NCI-H128 (cell line): ENCODE data around the gene UQCC5.

Source experiments
- DNase-seq: peaks from one replicate; lab custom pipeline; 2025; ENCODE audit not compliant: unreplicated experiment; lab: John Stamatoyannopoulos, UW

Gene UQCC5

DNA sequence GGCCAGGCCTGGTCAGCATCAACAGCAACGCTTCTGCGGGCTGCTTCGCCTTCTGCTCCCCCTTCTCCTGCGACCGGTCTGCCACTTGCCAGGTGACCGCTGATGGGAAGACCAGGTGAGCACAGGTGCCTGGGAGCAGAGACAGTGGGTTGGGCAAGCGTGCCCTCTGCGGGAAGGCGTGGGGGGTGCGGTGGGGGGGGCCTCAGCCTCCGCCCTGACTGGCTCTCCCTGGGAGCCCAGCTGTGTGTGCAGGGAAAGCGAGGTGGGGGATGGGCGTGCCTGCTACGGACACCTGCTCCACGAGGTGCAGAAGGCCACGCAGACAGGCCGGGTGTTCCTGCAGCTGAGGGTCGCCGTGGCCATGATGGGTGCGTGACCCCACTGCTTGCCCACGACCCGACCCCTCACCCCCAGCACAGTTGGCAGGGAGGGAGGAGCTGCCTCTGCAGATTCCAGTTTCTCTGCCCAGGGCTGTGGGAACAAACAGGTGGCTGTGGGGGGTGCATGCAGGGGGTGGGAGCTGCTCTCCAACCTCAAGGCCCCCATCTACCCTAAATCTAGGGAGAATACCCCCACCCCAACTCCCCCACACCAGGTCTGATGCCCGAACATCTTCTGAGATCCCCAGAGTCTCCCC, 32.5 kb upstream of the UQCC5 start:
- DNase-seq: no peak

DNA sequence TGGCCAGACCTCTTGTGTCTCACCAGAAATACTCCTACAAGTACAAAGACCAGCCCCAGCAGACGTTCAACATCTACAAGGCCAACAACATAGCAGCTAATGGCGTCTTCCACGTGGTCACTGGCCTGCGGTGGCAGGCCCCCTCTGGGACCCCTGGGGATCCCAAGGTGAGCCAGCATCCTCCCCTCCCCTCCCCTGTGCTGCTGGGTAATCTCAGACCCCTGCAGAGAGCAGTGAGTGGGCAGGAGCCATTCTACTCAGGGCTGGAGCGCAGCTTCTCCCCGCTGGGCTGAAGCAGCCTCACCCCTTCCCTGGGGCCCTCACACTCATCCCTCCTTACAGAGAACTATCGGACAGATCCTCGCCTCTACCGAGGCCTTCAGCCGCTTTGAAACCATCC, 31.4 kb upstream of the UQCC5 start:
- DNase-seq: no peak

DNA sequence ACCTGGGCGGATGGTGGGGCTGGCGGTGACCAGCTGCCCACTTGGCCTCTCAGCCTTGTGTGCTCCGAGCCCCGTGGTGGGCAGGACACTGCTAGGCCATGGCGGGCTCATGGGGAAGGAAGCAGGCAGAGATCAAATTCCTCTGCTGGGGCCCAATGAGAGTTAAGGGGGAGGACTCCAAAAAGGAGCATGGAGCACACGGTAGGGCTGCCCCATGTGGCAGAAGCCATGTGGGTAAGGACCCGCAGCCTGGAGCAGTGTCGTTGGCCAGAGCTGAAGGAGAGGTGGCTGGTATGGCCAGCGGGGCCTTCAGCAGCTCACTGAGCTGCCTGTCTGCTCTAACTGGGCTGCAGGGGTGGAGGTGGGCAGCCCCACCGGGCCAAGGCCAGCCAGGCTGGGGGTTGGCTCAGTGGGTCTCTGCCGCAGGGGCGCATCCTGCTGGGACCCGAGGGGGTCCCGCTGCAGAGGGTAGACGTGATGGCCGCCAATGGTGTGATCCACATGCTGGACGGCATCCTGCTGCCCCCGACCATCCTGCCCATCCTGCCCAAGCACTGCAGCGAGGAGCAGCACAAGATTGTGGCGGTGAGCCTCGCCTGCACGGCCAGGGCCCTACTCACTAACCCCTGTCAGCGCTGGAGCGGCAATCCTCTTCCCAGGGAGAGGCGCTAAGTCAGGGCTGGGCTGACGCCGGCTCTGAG, 30.0 kb upstream of the UQCC5 start:
- DNase-seq: no peak

DNA sequence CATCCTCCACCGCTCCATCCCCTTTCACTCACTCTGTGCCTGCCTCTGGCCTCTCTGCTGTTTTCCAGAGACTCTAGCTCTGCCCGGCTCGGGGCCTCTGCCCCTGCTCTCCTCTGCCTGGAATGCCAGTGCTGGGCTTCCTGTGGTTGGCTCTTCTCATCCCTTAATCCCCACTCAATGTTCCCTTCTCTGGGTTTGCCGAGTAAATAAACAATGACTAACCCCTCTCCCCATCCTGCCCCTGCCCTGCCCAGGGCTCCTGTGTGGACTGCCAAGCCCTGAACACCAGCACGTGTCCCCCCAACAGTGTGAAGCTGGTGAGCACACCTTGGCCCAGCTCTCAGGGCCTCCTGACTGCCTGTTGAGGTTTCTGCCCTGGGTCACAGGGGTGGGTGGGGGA, 29.0 kb upstream of the UQCC5 start:
- DNase-seq: no peak

DNA sequence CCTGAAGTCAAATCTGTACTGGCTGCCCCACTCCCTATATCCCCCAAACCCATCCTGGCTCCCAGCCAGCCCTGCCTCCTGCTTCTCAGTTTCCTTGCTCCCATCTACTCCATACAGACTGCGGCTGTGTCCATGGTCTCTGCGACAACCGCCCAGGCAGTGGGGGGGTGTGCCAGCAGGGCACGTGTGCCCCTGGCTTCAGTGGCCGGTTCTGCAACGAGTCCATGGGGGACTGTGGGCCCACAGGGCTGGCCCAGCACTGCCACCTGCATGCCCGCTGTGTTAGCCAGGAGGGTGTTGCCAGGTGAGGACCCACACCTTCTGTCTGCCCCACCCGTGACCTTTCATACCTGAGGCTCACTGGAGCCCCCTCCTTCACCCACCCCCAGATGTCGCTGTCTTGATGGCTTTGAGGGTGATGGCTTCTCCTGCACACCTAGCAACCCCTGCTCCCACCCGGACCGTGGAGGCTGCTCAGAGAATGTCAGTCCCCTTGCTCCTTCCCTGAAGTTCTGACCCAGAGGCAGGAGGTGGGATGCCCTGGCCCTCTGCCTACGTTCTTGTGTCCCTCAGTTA, 26.6 kb upstream of the UQCC5 start:
- no peak for DNase-seq

DNA sequence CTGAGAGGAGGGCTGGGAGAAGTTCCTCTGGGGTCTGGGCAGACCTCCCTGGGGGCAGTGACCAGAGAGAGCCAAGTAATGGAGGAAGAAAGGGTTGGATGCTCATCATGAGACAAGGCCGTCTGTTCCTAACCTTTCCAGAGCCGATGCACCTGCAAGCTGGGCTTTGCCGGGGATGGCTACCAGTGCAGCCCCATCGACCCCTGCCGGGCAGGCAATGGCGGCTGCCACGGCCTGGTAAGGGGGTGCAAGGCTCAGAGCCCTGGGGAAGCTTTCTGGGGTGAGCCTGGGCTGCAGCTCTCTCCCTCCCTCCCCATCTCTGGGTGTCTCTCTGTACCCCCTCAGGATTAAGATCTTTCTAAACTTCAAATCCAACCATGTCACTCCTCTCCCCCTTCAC, 24.9 kb upstream of the UQCC5 start:
- DNase-seq: no peak

DNA sequence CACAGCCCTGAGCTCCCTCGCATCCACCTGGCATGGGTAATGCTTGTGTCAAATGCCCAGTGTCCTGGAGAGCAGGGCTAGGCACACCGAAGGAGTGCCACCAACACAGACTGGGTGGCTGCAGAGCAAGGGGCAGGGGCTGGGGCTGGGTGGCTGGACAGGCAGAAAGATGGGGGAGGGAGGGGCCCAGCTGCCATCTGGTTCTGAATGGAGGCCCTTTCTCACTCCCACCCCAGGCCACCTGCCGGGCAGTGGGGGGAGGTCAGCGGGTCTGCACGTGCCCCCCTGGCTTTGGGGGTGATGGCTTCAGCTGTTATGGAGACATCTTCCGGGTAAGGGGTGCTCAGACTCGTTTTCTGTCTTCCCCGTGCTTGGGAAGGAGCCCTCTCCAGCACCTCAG, 24.3 kb upstream of the UQCC5 start:
- DNase-seq: no peak

DNA sequence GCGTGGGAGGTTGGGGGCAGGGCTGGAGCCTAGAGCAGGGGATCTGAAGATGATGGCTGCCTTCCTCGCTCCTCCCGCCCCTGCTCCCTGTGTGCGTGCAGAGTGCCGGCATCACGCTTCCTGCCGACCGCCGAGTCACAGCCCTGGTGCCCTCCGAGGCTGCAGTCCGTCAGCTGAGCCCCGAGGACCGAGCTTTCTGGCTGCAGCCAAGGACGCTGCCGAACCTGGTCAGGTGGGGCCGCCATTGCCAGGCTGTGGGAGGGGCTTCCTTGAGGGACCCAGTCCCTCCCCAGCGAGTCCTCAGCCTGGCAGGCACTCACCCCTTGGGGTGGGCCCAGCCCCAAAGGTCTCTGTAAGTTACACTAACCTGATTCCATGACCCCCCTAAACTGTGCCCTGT, 23.7 kb upstream of the UQCC5 start:
- no peak for DNase-seq

DNA sequence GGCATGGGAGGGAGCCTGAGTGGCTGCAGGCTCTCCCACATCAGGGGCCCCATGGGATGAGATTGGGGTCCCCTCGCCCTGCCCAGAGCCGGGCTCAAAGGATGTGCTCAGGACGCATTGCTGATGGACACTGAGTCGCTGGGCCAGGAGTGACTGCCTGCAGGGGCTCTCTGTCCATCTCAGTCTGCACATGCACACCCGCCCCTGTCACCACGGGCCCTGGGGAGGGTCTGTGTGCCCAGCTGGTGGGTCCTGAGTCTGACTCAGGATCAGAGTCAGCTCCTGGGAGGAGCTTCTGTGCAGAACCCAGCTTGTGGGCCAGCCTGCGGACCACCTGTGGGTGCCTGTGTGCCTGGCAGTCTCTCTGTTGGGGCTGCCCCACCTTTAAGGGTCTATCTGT, 23.1 kb upstream of the UQCC5 start:
- DNase-seq: no peak

DNA sequence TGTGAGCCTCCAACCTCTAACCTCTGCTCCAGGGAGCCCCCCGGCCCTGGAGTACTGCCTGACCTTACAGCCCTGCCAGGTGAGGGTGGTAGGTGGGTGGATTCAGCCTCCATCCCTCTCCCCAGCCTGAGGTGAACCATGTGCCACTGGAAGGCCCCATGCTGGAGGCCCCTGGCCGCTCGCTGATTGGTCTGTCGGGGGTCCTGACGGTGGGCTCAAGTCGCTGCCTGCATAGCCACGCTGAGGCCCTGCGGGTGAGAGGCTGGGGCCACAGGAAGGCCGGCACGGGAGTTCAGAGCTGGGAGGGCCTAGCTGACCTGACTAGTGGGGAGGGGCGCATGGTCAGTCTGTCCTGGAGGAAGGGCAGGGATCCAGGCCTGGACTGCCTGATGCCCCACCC, 21.8 kb upstream of the UQCC5 start:
- no peak for DNase-seq

DNA sequence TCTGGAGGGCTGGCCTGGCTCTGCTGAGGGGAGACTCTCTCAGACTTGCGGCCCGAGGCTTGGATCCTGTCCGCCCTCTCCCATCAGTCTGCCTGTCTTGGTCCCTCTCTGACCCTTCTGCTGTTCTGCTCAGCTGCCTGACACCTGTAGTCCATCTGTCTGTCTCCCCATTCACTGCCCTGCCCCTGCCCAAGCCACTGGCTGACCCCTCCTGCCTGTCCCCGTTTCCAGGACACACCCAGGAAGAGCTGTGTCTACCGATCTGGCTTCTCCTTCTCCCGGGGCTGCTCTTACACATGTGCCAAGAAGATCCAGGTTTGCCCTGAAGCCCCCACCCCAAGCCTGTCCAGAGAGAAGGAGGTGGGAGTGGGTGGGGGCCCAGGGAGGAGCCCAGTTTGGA, 21.2 kb upstream of the UQCC5 start:
- DNase-seq: no peak

DNA sequence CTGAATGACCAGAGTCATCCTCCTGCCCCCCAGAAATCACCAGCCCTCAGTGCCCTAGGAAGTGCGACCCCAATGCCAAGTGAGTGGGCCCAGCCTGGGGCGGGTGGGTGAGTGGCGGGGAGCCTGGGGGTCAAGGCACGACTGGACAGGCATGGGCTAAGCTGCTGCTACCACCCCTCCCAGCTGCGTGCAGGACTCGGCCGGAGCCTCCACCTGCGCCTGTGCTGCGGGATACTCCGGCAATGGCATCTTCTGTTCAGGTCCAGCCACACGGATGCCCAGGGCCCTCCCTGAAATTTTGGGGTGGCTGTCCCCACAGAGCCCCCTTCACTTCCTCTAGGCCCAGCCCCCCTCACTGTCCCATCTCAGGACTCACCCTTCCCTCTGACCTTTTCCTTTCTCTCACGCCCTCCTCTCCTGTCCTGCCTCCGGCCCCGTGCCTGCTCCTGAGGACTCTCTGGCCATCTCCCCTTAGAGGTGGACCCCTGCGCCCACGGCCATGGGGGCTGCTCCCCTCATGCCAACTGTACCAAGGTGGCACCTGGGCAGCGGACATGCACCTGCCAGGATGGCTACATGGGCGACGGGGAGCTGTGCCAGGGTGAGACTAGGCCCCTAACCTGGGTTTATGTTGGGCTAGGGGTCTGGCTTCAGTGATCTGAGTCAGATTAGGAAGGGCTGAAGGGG, 19.8 kb upstream of the UQCC5 start:
- DNase-seq: no peak

DNA sequence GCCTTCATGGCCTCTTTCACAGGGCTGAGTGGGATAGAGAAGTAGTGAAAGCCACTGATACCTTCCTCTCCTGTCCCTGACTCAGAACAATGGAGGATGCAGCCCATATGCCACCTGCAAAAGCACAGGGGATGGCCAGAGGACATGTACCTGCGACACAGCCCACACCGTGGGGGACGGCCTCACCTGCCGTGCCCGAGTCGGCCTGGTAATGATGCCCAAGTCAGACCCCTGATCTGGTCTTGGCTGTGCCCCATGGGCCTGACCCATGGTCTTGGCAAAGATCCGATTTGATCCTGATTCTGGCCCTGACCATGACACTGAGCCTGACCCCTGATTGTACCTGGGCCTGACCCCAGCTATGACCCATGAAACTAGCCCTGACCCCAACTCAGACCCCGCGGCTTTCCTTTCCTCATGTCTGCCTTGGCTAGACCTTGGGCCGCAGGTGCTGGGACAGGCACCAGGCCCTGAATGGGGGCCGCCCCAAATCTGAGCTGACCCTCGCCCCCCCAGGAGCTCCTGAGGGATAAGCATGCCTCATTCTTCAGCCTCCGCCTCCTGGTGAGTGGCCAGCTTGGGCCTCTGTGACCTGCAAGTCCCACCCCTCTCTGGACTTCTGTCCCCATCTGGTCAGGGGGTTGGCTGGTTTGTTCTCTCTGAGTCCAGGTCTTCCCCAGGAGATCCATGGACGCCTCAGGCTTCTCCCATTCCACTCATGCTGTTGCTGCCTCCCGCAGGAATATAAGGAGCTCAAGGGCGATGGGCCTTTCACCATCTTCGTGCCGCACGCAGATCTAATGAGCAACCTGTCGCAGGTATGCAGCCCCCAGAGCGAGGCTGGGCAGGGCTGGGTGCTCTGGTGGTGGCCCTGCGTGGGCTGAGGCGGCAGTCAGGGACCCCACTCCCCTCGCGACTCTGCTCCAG, 18.3 kb upstream of the UQCC5 start:
- no peak for DNase-seq

DNA sequence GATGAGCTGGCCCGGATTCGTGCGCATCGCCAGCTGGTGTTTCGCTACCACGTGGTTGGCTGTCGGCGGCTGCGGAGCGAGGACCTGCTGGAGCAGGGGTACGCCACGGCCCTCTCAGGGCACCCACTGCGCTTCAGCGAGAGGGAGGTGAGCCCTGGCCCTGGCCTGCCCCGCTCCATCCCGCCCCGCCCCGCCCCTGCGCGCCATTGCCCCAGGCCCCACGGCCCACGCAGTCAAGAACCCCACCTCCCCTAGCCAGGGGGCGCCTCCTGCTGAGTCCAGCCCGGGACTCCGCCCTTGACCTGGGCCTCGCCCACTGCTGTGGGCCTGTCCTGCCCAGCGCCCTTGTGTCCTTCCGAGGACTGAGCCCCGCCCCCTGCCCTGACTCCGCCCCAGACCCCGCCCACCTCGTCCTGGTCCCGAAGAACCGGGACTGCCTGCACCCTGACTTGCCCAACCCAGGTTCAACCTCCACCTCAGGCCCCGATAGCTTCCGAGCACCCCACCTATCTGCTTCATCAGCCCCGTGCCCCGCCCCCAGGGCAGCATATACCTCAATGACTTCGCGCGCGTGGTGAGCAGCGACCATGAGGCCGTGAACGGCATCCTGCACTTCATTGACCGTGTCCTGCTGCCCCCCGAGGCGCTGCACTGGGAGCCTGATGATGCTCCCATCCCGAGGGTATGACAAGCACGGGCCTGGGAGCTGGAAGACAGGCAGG, 17.5 kb upstream of the UQCC5 start:
- no peak for DNase-seq

DNA sequence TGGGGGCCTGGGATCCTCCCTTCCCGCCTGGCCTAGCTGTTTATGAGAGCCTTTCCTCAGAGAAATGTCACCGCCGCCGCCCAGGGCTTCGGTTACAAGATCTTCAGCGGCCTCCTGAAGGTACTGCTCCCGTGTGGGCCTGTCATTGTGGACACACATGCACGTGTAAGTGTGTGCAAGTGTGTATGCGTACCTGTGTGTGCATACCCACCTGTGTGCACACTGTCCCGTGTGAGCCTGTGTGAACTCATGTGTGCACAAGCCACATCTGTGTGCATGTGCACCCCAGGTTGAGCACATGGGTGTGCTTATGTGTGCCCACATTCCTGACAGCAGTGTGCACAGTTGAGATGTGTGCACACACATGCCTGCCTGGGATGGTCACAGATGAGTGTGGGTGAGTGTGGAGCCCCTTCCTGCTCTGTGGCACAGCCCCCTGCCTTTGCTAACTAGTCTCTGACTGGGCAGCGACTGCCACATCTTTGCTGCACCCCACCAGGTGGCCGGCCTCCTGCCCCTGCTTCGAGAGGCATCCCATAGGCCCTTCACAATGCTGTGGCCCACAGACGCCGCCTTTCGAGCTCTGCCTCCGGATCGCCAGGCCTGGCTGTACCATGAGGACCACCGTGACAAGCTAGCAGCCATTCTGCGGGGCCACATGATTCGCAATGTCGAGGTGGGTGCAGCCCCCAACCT, 16.8 kb upstream of the UQCC5 start:
- no peak for DNase-seq

DNA sequence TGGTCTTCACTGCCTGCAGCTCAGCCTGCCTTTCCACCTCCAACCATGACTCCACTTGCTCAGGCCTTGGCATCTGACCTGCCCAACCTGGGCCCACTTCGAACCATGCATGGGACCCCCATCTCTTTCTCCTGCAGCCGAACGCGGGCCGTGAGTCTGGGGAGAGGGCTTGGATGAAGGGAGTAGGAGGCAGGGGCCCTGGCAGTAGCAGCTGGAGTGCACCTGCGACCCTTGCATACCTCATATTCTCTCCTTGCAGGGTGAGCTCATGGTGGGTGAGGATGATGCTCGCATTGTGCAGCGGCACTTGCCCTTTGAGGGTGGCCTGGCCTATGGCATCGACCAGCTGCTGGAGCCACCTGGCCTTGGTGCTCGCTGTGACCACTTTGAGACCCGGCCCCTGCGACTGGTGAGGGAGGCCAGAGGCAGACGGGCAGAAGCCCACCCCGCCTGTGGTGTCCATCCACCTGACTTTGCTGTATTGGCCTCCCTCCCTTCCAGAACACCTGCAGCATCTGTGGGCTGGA, 16.2 kb upstream of the UQCC5 start:
- no peak for DNase-seq

DNA sequence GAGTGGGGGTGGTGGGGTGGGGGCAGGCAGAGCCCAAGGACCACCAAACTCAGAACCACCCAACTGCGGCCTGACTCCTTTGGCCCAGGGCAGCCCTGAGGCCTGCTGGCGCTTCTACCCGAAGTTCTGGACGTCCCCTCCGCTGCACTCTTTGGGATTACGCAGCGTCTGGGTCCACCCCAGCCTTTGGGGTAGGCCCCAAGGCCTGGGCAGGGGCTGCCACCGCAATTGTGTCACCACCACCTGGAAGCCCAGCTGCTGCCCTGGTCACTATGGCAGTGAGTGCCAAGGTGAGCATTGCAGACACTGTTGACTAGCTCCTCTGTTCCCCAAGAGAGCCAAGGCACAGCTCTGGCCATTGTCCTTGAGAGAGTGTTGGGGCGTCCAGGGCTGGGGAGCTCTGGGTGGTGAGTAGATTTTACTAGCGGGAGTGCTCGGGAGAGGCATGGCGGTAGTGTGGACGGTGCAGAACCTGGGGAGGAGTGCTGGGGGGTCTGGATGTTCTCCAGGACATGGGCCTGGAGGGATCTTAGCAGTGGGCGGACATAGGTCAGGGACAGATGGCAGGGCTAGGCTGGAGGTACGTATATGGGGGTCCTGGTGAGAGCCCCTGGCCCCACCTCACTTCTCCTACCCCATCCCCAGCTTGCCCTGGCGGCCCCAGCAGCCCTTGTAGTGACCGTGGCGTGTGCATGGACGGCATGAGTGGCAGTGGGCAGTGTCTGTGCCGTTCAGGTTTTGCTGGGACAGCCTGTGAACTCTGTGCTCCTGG, 15.5 kb upstream of the UQCC5 start:
- DNase-seq: no peak

DNA sequence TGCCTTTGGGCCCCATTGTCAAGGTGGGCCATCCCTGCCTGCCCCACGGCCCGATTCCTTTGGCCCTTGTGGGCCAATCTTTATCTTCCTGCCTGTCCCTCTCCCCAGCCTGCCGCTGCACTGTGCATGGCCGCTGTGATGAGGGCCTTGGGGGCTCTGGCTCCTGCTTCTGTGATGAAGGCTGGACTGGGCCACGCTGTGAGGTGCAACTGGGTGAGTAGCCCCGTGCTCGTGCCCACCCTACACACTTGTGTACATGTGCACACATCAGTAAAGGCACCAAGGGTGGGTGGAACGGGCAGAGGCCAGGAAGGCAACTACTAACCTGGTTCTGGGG, 14.9 kb upstream of the UQCC5 start:
- DNase-seq: no peak
